CD1c-positive myeloid dendritic cell (primary cell): Measurements from ENCODE around the gene PROSER2.

Experiments
- DNase-seq: peaks from one replicate; pipeline ENCODE4 v3.0.0-alpha.2; 2016; ENCODE audit errors: extremely low spot score

The PROSER2 gene

GRCh38 chr10:11908536-11908935 lies 85.4 kb downstream of the PROSER2 start:
- no peak for DNase-seq

GRCh38 chr10:11908991-11909390 lies 85.8 kb downstream of the PROSER2 start:
- DNase-seq, result no peak

- DNase-seq, result no peak
Observed at GRCh38 chr10:11909618-11910017, 86.5 kb downstream of the PROSER2 start.

- DNase-seq, result no peak
Observed at GRCh38 chr10:11910102-11910501, 86.9 kb downstream of the PROSER2 start.

GRCh38 chr10:11913079-11913641 lies 90.0 kb downstream of the PROSER2 start:
- DNase-seq, result no peak

- DNase-seq, result no peak
Observed at GRCh38 chr10:11918384-11918783, 95.2 kb downstream of the PROSER2 start.

GRCh38 chr10:11919271-11919670 lies 96.1 kb downstream of the PROSER2 start:
- DNase-seq, result no peak
